Kidney (tissue), 14 donors: ENCODE results near the gene PCTP. TPM values are rescaled to one million over a fixed set of nuclear protein-coding genes. Genes with fewer than 3 reads are reported as not detected.
A peak's percentile ranks its signal among the peaks of the same experiment; 100 is the strongest.

ENCODE experiments used
- DNase-seq, 5 donors: peaks; one replicate each; pipeline ENCODE4 v3.0.0-alpha.2; 2013 to 2020
- FAIRE-seq: peaks from 2 replicates; lab custom pipeline; 2012; peaks lifted over from hg19 to GRCh38; lab: Jason Lieb, UNC
- H3K27ac ChIP-seq, 2 donors: one replicate each; pipeline ENCODE4 v1.7.0; 2013; ENCODE audit warnings: low read depth in 2 of 2, low read length in 2 of 2, inconsistent platforms in 1 of 2
- H3K27me3 ChIP-seq: one replicate; pipeline ENCODE4 v1.7.1; 2013; ENCODE audit warnings: low read length, inconsistent platforms; ENCODE audit not compliant: control insufficient read depth, insufficient read depth
- H3K36me3 ChIP-seq, 3 donors: one replicate each; pipeline versions ENCODE4 v1.7.0 to v1.7.1; 2013; ENCODE audit warnings: low read length in 3 of 3, control low read depth in 1 of 3, inconsistent platforms in 1 of 3; ENCODE audit not compliant: insufficient read depth in 3 of 3, control insufficient read depth in 2 of 3
- H3K4me1 ChIP-seq, 3 donors: one replicate each; pipeline versions ENCODE4 v1.7.0 to v1.7.1; 2013; ENCODE audit warnings: low read length in 3 of 3, inconsistent platforms in 1 of 3, low read depth in 1 of 3; ENCODE audit not compliant: control insufficient read depth in 2 of 3, insufficient read depth in 2 of 3
- H3K4me3 ChIP-seq, 3 donors: one replicate each; pipeline versions ENCODE4 v1.7.0 to v1.8.1; 2013; ENCODE audit warnings: low read length in 3 of 3, control low read depth in 1 of 3, inconsistent platforms in 1 of 3
- H3K9ac ChIP-seq, 3 donors: one replicate each; pipeline versions ENCODE4 v1.7.0 to v1.7.1; 2013; ENCODE audit warnings: low read length in 3 of 3, control low read depth in 1 of 3, inconsistent platforms in 1 of 3
- H3K9me3 ChIP-seq, 3 donors: one replicate each; pipeline versions ENCODE4 v1.7.0 to v1.7.1; 2013; ENCODE audit warnings: low read length in 3 of 3, control low read depth in 1 of 3, inconsistent platforms in 1 of 3; ENCODE audit not compliant: control insufficient read depth in 2 of 3, insufficient read depth in 1 of 3
- intact Hi-C: fragments of 100-400 bp; cut with DNase I; formaldehyde crosslinking; loops from one replicate; pipeline ENCODE4 v1.11.1; 2022
- polyA plus RNA-seq: library from polyadenylated mRNA; stranded (reverse); fragments of 350-450 nt; fragmentation: Illumina TruSeq; extraction: RNeasy Lipid Tissue Mini Kit (QIAGEN cat#74804); gene quantifications from one replicate; pipeline ENCODE4 v1.2.3, GENCODE V29; 2014; ENCODE audit warnings: low read depth, low replicate concordance; ENCODE audit not compliant: insufficient read depth
- total RNA-seq: library from RNA; stranded (reverse); fragmentation: NEBNext Ultra II Directional; extraction: Animal tissue kit (Norgen Biotek cat#: 25700); gene quantifications from one replicate; pipeline ENCODE4 v1.2.1, GENCODE V29; 2021
- TF ChIP-seq, protein P1 (sequence below): IDR thresholded peaks from 3 replicates; pipeline ENCODE4 v1.5.1; 2012; ENCODE audit warnings: mild to moderate bottlenecking, moderate library complexity, borderline replicate concordance; ENCODE audit not compliant: insufficient read depth; ENCODE audit errors: extremely low read depth
- donor health status: control.
- donor health status: control.
- donor health status: control.
- donor health status: control.
- donor health status: control.
- donor health status: DM: yes; HTN: yes; CAD: no.
- donor health status: Normal renal cell carcinoma (clear cell type).

PCTP gene
- total and polyA plus RNA-seq, 2 donors from 2014 or later: 18.7 to 39.2 TPM

DNA sequence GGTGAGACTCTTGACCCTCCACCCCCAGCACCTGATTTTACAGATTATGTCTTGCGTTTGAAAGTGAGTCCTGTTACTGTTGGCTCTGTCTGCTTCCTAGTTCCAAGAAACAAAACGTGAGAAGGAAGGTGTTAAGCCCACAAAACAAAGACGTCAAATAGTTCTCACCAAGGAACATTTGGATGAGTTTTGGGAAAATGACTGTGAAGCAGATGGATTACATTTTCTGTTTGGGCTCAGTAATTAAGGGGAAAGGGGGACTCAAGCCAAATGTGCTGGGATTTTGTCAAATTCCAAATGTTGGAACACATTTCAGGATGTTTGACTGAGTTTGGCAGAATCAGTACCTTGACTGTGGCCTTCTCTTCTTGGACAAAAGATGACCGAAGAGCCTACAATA is 71.2 kb downstream of the PCTP start:
- intact Hi-C loops: no loop called here
- Histone ChIP-seq H3K27me3 (no peaks in the 10 kb centered on the region), H3K4me3 (no peak overlapping the region), H3K9ac (no peak overlapping the region), H3K9me3 (no peaks in the 10 kb centered on the region), H3K36me3 (no peaks in the 10 kb centered on the region), H3K27ac (no peak overlapping the region), H3K4me1 (no peaks in the 10 kb centered on the region)
- TF ChIP-seq, protein P1, sequence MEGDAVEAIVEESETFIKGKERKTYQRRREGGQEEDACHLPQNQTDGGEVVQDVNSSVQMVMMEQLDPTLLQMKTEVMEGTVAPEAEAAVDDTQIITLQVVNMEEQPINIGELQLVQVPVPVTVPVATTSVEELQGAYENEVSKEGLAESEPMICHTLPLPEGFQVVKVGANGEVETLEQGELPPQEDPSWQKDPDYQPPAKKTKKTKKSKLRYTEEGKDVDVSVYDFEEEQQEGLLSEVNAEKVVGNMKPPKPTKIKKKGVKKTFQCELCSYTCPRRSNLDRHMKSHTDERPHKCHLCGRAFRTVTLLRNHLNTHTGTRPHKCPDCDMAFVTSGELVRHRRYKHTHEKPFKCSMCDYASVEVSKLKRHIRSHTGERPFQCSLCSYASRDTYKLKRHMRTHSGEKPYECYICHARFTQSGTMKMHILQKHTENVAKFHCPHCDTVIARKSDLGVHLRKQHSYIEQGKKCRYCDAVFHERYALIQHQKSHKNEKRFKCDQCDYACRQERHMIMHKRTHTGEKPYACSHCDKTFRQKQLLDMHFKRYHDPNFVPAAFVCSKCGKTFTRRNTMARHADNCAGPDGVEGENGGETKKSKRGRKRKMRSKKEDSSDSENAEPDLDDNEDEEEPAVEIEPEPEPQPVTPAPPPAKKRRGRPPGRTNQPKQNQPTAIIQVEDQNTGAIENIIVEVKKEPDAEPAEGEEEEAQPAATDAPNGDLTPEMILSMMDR: no peak
- FAIRE-seq (no peak), DNase-seq (no peak)

DNA sequence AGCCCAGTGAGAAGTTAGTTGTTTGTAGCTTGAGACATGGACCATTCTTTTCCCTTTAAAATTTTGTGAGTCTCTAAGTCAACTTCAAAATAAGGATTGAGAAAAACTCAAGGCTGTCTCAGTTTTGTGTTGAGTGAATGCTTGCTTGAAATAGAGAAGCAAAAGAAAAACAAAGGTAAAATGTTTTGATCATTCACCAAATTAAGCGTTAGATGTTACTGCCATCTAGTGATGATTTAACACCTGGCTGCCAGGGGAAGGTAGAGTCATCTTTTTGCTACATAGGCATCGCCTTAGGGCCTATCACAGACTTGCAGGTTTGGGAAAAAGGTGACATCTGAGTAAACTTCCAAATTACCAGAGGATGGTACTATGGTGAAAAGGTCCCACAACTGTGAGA is 74.4 kb downstream of the PCTP start:
- DNase-seq: peak in 2 of 5 donors; percentile 35 to 43
- Histone ChIP-seq H3K9ac (no peak overlapping the region), H3K9me3 (no peaks in the 10 kb centered on the region), H3K36me3 (no peaks in the 10 kb centered on the region), H3K27ac (no peak overlapping the region), H3K27me3 (no peaks in the 10 kb centered on the region), H3K4me1 (no peaks in the 10 kb centered on the region), H3K4me3 (no peak overlapping the region)
- TF ChIP-seq, protein P1: peak; percentile 30
- no peak for FAIRE-seq
- intact Hi-C loops: no loop called here

Other genes with a start within 250 kb of the PCTP start
- not detected for gene SMIM36, start 239.6 kb upstream of the PCTP start, total RNA-seq
- not detected for gene SMIM36, start 239.6 kb upstream of the PCTP start, polyA plus RNA-seq
- 7.2 TPM for gene TMEM100, start 28.2 kb upstream of the PCTP start, total RNA-seq
- gene TMEM100, start 28.2 kb upstream of the PCTP start, polyA plus RNA-seq: 0.67 TPM